HG03066 (cell line): Measurements from ENCODE around the gene TEF.
"Not testable (repeated sequence)": the region's sequence is repeated elsewhere in the genome, so short reads cannot be mapped to it uniquely, and the experiment has no call there.

Experiments used
- ATAC-seq: cut with Tn5 transposase; IDR thresholded peaks from one replicate; pipeline ENCODE4 v1.9.1; 2021; ENCODE audit warnings: low read depth; ENCODE audit not compliant: unreplicated experiment

The TEF gene

DNA sequence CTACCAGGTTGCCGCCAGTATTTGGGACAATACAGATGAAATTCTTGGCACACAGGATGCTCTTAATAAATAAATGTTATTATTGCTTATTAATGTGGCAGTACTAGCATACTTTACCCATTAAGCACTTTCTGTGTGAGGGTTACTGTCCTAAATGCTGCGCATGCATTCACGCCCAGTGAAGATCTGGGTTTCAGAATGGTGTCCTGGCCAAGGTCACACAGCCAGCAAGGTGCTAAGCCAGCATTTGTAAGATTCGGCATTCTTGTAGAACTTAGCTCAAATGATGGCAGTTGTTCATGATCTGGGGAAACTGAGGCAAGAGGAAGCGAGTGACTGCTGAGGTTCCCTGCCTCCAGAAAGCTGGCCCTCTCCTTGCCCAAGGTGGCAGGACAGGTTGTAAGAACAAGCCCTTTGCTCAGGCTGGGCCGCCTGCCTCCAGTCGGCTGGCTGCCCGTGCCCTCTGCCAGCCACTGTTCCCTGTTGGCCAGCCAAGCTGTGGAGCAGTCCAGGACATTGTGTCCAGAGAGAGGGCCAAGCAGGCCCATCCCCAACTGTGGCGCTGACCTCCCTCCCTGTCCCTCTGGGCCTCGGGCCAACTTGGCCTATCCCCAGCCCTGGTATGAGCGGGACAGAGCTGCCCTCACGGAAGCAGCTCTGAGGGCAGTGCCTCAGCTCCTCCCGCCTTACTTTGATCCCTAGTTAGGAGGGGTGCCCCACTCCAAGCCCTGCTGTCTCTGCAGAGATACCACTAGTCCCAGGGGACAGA, 36.1 kb downstream of the TEF start:
- no peak for ATAC-seq

DNA sequence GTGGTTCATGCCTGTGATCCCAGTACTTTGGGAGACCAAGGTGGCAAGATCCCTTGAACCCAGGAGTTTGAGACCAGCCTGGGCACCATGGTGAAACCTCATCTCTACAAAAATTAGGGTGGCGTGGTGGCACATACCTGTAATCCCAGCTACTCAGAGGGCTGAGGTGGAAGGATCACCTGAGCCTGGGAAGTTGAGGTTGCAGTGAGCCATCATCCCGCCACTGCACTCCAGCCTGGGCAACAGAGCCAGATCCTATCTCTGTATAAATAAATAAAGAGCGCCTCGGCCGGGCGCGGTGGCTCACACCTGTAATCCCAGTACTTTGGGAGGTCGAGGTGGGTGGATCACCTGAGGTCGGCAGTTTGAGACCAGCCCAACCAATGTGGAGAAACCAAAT, 37.0 kb downstream of the TEF start:
- no peak for ATAC-seq

DNA sequence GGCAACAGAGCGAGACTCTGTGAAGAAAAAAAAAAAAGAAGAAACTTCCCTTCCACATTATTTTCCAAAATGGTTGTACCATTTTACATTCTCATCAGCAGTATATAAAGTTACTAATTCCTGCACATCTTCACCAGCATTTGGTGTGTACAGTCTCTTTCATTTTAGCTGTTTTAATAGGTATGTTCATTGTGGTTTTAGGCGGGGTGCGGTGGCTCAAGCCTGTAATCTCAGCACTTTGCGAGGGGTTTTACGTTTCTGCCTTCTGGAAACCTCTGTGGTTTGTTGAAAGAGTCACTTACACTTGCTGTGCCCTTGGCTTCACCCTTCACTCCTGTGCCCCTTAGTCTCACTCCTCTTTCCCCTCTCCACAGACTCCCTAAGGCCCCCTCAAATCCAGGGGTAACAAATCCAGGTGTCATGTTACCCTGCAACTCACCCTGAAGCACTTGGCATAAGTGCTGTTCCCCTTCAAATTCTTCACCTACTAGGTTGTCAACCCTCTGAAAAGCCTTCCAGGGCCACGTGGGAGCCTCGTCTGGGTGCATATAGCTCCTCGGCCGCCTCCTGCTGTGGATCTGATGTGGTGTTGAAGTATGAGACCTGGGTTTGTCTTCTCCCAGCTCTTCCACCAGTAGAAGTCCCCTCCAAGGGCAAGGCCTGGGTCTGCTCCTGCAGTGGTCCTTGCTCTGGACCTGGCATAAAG, 44.1 kb downstream of the TEF start:
- no peak for ATAC-seq

DNA sequence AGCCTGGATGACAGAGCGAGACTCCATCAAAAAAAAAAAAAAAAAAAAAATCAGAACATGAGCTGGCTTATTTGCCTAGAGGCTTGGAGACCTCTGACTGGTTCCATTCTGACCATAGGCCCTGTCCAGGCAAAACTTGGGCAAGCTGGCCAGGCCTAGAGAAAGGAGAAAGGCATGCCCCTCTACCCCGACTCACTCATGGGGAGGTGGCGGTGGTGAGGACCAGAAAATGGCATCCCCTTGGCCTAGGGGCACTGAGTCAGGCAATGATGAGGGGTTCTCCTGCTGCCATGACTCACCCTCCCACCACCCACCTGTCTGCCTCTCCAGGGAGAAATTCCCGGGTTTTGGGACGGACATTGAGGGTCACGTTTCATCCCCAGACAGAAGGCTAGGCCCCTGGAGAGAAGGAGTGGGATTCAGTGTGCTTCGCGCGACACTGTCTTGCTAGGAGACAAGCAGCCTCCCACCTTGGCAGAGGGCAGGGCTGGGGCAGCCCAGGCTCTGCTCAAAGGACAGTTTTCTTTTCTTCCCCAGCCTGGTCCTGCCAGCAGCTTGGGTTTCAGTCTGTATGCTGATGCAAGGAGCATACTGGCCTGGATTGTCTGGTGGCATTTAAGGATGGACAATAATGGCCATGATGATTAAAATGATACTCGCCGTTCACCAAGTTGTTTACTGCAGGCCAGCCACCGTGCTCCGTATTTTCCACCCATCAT, 47.6 kb downstream of the TEF start:
- ATAC-seq, result no peak

DNA sequence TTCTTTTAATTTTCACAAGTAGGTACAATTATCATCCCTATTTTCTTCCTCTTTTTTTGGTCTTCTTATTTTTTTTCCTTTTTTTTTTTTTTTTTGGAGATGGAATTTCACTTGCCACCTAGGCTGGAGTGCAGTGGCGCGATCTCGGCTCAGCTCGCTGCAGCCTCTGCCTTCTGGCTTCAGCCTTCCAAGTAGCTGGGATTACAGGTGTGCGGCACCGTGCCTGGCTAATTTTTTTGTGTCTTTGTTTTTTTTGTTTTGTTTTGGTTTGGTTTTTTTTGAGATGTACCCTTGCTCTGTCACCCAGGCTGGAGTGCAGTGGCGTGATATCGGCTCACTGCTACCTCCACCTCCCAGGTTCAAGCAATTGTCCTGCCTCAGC, 48.2 kb downstream of the TEF start:
- no peak for ATAC-seq

DNA sequence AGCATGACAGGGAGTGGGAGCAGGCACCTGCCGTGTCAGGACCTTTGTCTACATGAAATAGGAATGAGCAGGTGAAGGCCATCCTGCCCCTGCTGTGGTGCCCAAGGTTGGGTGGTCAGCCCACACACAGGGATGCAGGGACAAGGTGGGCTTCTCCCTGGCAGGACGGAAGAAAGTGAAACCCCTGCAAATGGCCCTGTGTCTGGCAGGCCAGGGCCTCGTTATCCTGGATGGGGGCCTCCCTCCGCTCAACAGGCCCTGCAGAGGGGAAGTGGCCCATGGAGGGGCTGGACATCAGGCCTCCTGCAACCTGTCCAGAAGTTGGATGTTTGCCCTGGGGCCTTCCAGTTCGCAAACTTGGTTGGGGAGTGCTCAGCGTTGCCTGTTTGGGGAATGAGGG, 49.9 kb downstream of the TEF start:
- ATAC-seq, result no peak

DNA sequence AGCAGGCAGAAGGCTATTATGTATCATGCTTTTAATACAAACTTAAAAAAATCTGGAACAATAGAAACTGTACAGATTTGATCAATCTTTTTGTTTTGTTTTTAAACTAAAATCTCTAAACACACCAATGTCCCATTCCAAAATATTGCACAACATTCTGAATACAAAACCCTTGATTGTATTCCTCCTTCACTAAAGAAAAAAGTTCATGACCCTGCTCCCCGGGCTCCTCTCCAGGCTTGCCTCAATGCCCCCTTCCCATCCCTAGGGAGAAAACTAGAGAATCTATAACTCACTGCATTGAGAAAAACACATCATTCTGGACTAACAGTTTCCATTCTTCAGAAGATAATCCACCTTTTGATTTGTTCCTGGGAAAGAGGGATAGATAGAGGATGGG, 51.7 kb downstream of the TEF start:
- not testable (repeated sequence) for ATAC-seq

DNA sequence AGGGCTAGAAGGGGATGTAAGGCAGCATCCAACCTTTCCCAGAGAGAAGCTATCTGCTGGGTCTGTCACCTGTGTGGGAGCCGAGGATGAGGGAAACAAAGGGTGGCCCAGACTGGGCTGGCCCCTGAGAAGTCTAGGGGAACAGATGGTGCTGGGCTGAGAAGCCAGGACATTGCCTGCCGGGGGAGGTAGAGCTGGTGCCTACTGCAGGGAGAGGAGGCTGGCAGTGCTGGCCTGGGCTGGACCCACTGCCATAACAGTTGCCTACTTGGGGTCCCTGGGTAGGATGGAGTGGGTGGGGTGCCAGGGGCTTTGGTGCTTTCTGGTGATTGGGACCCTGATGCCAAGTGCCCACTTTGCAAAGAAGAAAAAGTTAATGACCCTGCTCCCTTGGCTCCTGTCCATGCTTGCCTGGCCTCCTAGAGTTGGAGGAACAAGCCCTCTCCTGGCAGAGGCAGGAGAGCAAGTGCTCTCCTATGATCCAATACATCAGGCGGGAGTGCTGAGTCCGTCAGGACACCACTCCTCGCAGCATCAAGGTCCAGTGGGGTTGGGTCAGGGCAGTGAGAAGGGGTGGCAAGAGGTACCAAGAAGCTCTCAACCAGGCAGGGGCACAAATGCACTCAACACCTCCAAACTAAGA, 52.7 kb downstream of the TEF start:
- ATAC-seq, result not testable (repeated sequence)

DNA sequence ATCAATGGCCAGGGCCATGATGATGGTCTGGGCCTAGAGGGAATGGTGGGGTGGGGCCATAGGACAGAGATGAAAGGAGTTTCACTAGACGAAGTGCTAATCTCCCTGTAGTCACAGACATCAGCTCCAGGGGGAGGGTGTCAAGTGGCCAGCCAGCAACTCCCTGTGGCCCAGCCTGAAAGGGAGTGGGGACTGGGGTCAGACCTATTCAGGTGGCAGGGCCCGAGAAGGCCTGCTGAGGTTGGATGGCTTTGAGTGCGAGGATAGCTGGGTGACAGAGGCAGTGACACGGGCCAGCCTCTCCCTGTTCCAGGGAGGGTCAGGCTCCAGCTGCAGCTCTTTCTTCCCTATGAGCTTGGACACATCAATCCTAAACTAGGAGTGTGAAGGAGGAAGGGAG, 53.8 kb downstream of the TEF start:
- ATAC-seq, result no peak

DNA sequence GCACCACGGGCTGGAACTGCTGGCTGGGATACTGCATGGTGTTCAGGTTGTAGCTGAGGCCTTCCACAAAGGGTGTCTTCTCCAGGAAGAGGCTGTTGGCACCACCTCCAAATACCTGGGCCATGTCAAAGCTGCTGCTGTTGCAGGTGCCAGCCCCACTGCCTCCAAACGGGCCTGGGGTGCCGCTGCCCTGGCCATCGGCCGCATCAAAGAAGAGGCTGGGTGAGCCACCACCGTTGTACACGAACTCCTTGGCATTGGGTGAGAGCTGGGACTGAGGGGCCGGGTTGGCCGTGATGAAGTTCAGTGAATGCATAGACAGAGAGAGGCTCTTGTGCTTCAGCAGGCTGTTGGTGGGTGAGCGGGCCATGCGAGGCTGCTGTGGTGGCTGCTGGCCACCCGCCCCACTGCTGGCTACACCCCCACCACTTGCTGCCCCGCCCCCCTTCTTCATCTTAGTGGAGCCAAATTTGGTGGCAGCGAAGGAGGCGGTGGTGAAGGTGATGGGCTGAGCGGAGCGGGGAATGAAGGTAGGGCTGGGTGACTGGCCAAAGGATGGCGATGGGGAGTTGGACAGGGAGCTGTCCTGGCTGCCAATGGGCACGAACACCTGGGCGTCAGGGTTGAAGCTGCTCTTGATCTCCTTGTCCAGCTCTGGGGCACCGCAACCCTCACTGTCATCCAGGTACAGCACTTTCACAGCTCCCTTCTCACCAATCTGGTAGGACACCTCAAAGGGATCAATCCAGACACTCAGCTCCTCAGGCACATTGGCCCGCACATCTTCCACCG, 54.8 kb downstream of the TEF start:
- ATAC-seq, result no peak

DNA sequence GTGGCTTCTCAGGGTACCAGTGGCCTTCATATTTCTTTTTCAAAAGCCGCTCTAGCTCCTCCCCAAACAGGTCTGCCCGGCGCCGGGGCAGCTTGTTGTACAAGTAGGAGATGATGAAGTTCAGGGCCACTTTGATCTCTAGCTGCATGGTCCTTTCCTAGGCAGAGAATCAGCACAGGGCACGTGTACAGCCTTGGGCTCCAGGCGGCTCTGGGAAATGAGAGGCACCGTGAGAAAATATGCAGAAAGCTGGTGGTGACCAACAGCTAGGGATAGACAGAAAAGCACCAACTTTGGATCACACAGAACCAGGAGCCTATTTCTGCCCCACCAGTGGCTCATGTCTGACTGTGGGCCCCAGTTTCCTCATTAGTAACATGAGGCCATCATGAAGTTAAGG, 55.5 kb downstream of the TEF start:
- no peak for ATAC-seq

DNA sequence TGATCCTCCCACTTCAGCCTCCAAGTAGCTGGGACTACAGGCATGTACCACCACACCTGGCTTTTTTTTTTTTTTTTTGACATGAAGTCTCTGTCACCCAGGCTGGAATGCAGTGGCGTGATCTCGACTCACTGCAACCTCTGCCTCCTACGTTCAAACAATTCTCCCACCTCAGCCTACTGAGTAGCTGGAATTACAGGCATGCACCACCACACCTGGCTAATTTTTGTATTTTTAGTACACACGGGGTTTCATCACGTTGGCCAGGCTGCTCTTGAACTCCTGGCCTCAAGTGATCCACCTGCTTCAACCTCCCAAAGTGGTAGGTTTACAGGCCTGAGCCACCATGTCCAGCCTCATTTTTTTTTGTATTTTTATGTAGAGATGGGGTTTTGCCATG, 58.8 kb downstream of the TEF start:
- not testable (repeated sequence) for ATAC-seq

DNA sequence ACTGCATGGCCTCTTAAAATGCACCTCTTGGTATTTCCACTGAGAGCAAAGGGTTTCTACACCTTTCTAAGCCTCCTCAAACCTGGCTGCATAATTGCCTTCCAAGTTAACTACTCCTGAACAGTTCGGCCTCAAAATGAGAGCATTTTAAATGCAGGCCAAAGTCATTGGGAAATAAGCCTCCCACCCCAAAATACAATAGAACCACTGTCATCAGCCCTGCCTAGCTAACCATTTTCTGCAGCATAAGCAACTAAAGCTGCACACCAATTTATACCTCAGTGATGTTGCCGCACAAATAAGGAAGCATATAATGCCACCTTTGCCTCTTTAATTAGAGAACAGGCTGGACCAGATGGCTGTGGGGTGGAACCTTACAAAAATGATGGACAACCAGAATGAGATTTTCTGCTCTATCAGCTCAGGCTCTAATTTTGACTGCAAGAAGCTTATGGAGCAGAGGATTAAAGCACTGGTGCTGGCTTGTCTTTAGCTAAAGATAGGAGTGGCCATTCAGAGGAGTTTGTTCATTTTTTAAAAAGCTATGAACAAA, 60.6 kb downstream of the TEF start:
- ATAC-seq, result no peak

DNA sequence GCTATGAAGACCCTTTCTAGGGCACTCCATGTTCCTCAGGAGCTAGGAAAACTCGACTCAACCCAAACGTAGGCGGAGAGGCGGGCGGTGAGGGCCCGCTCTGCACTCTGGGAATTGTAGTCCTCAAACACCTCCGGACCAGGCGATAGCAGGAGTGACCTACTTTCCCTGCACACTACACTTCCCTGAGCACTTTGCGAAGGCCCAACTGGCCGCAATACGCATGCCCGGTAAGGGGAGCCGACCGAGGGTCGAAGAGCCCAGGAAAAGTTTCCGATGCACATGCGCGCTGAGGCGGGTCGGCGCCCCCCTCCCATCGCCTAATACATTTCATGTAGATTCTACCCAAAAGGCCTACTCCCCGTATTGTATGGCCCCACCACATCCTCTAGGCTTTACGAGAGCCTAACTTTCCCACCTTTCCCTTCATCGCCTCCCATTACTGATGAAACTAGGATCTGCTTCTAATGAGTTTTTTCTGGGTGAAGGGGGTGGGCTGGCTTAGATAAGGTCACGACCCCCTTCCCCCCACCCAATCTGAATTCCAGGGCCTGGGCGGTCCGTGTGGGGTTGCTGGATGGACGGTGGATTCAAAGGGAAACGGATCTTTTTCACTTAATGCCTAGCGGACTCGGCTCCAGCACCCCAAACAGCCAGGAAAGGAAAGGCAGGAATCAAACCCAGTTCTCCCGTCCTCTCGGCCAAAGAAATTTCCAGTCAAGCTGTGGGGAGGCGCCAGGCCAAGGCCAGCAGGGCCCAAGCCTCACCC, 62.8 kb downstream of the TEF start:
- ATAC-seq, result no peak

DNA sequence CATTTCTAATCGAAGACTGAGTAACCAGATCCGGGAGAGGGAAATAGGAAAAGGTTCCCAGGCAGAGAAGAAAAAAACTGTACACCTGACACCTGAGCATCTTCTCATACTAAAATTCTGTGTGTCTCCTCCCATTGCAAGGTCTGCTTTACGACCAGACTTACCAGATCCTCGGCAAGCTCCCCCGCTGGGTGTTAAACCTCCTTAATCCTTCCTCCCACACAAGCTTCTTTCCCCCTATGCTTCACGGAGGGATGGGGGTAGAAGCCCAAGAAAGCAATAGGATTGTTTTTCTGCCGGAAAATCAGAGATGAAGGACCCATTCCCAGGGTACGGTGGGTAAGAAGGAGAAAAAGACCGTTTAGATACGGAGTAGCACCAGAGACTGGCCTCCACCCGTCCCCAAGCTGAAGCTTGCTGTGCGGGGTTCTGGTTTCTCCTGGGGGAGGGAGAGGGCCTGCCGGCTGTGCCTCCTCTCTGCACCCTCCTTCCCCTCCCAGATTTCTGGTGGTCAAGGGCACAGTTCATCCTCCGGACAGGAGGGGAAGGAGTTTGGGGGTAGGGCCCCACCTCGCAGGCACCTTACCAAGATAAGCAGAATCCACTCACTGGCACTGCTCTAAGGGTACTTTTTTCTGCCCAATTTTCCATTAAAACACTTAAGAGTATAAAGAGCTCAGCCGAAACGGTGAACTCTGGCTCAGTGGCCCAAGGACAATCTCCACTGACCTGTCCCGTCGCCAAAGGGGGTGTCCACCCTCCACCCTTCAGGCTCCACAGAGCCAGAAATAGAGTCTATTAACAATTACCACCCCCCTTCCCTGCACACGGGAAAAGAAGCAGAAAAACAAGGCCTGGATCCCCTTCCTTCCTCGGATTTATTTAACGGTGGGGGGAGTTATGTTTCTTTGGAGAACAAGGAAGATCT, 63.7 kb downstream of the TEF start:
- no peak for ATAC-seq

DNA sequence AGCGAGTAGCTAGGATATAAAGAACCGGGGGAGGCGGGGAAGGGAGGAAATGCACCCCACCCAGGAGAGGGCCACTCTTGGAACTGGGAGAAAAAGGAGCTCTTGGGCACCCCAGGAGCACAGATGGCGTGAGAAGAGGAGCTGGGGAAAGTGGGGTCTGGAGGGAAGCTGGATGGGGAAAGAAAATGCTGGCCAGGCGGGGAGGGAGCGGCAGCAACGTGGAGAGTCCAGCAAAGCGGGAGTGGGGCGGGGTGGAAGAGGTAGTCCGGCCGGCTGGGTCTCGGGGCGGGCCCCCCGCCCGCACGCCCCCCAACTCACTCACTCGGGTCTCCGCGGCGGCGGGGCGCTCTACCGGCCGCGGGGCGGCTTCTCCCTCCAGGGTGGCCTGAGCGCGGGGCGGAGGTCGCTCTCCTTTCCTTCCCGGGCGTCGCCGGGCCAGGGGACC, 64.3 kb downstream of the TEF start:
- no peak for ATAC-seq

DNA sequence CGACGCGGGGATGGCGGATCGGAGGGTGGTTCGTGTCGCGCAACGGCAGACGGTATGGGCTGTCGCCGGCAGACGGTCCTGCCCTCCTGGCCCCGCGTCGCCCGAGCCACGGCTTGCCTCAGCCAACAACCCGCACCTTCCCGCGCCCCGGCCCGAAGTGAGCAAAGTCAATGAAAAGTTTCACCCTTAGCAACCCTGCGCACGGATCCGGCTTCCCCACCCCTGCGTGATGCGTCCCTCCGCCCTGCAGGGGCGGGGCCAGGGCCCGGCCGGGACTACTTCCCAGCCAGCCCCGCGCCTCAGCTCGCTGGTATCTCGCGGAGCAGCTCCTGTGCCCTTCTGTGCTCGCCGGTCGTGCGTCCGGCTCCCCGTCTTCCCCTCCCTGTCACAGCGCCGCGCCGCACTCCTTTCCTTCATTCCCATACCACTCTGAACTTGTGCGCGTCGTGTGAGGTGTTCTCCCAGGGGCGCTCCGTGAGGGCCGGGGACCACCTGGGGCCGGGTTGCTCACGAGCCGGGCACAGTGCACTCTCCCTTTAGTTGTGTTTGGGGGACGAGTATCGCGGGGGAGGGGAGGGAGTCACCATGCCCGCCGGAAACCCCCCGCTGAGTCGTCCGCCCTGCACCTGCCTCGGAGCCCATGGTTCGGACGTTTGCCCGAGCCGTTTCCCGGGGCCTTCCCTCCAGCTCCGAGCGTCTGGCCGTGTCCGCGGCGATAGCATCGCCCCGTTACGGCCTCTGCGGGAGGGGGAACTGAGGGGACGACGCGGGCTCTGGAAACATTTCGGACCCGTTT, 65.1 kb downstream of the TEF start, which contains the start of gene TOB2:
Gene TOB2, minus strand, starts transcription at position 163 of the 796 bp plus-strand sequence. CDS start 9,456 bp downstream, outside the sequence.
- no peak for ATAC-seq
